ENCODE data around the gene HAND1.

HAND1 gene

GRCh38 chr5:154446195-154447088, 31.6 kb downstream of the HAND1 start:
- DNase-seq (ENCODE audit: extremely low read depth, low read depth) = no peak
- H3K4me3 ChIP-seq (replicated peaks; ENCODE audit: low read depth, low read length) = peak overlapping the region; percentile 88
- no peak for TF ChIP-seq CTCF (IDR thresholded peaks at IDR 0.05; ENCODE audit: low read depth, low read length, missing control alignments)

- DNase-seq (ENCODE audit: extremely low read depth, low read depth) = peak; percentile 77
- TF ChIP-seq CTCF (IDR thresholded peaks at IDR 0.05; ENCODE audit: low read depth, low read length, missing control alignments) = no peak
- H3K4me3 ChIP-seq (replicated peaks; ENCODE audit: low read depth, low read length) = peak within 1 kb of the TSS; percentile 88
Measured at GRCh38 chr5:154445422-154446194, 32.4 kb downstream of the HAND1 start, which contains the start of gene SAP30L. TSS of gene SAP30L (plus strand) at chr5:154445997. CDS start at chr5:154446605, 608 bp downstream.

- TF ChIP-seq CTCF (IDR thresholded peaks at IDR 0.05; ENCODE audit: low read depth, low read length, missing control alignments) = no peak
- DNase-seq (ENCODE audit: extremely low read depth, low read depth) = no peak
- peak overlapping the region; percentile 88 for H3K4me3 ChIP-seq (replicated peaks; ENCODE audit: low read depth, low read length)
Measured at GRCh38 chr5:154444556-154445421, 33.2 kb downstream of the HAND1 start.

- no peak for TF ChIP-seq CTCF (IDR thresholded peaks at IDR 0.05; ENCODE audit: low read depth, low read length, missing control alignments)
Measured at GRCh38 chr5:154442801-154443200, 35.2 kb downstream of the HAND1 start.

GRCh38 chr5:154440540-154440939, 37.5 kb downstream of the HAND1 start:
- TF ChIP-seq CTCF (IDR thresholded peaks at IDR 0.05; ENCODE audit: low read depth, low read length, missing control alignments) = no peak
- DNase-seq (ENCODE audit: extremely low read depth, low read depth) = no peak
- no peak overlapping the region for H3K4me3 ChIP-seq (replicated peaks; ENCODE audit: low read depth, low read length)

More at GRCh38 chr5:154442801-154443200, 35.2 kb downstream of the HAND1 start:
- no peak overlapping the region for H3K4me3 ChIP-seq (replicated peaks; ENCODE audit: low read depth, low read length)
- no peak for DNase-seq (ENCODE audit: extremely low read depth, low read depth)

Measured in HFF-Myc (cell line).